IMR-90 (cell line): ENCODE results near the gene MTUS2. TPM values are rescaled to one million over a fixed set of nuclear protein-coding genes. Genes with fewer than 3 reads are reported as not detected.

ENCODE experiments used
- ATAC-seq: fragments of 200-7000 bp; cut with Tn5 transposase; 2 replicates; pipeline ENCODE4 v1.9.1; 2020; ENCODE audit warnings: low read depth, mild to moderate bottlenecking, moderate library complexity
- BruUV-seq: library from RNA; stranded (reverse); fragments of 400-500 nt; replicated peaks from 2 replicates; lab custom pipeline; 2021; lab: Mats Ljungman, UMichigan
- CTCF ChIA-PET: fragments of 300-600 bp; formaldehyde crosslinking; extraction: SDS; loops from one replicate; lab custom pipeline; 2021; ENCODE audit warnings: antibody characterized with exemption; lab: Yijun Ruan, JAX
- POLR2A ChIA-PET: fragments of 300-600 bp; sonication (Branson Sonifier 250); formaldehyde crosslinking; loops from one replicate; lab custom pipeline; 2022; ENCODE audit warnings: antibody characterized with exemption; ENCODE audit not compliant: unreplicated experiment; lab: Charles Lee
- DNase-seq: peaks from one replicate; pipeline ENCODE4 v3.0.0; 2013
- H2AFZ ChIP-seq: replicated peaks from 2 replicates; pipeline ENCODE3; 2013; ENCODE audit warnings: low read length, mild to moderate bottlenecking; ENCODE audit not compliant: poor library complexity
- H2AK5ac ChIP-seq: 2 replicates; pipeline ENCODE4 v1.6.1; 2013; ENCODE audit warnings: low read depth, low read length, inconsistent platforms
- H2AK9ac ChIP-seq: replicated peaks from 2 replicates; pipeline ENCODE3; 2013; ENCODE audit warnings: mild to moderate bottlenecking, low read depth, low read length, moderate library complexity; ENCODE audit not compliant: poor library complexity
- H2BK120ac ChIP-seq: 2 replicates; pipeline ENCODE4 v1.6.1; 2013; ENCODE audit warnings: low read depth, low read length, inconsistent platforms
- H2BK15ac ChIP-seq: 3 replicates; pipeline ENCODE4 v1.6.1; 2013; ENCODE audit warnings: low read depth, low read length, inconsistent platforms
- H2BK20ac ChIP-seq: 2 replicates; pipeline ENCODE4 v1.6.1; 2013; ENCODE audit warnings: low read depth, mild to moderate bottlenecking, inconsistent platforms, low read length, moderate library complexity
- H2BK5ac ChIP-seq: 2 replicates; pipeline ENCODE4 v1.6.1; 2013; ENCODE audit warnings: mild to moderate bottlenecking, low read depth, low read length, inconsistent platforms; ENCODE audit not compliant: poor library complexity, severe bottlenecking
- H3K14ac ChIP-seq: replicated peaks from 2 replicates; pipeline ENCODE4 v1.6.1; 2013; ENCODE audit warnings: low read depth, low read length, inconsistent platforms
- H3K18ac ChIP-seq: 2 replicates; pipeline ENCODE4 v1.6.1; 2013; ENCODE audit warnings: low read depth, low read length, control low read depth
- H3K23ac ChIP-seq: 2 replicates; pipeline ENCODE4 v1.6.1; 2013; ENCODE audit warnings: low read depth, low read length, inconsistent platforms
- H3K27ac ChIP-seq: 2 replicates; pipeline ENCODE4 v1.5.1; 2013; ENCODE audit warnings: mild to moderate bottlenecking, control low read depth, low read length; ENCODE audit not compliant: insufficient read depth
- H3K27me3 ChIP-seq: 2 replicates; pipeline ENCODE4 v1.6.1; 2013; ENCODE audit warnings: low read length; ENCODE audit not compliant: control insufficient read depth, insufficient read depth
- H3K36me3 ChIP-seq: 2 replicates; pipeline ENCODE4 v1.6.1; 2013; ENCODE audit warnings: low read length, mixed read lengths; ENCODE audit not compliant: control insufficient read depth, insufficient read depth
- H3K4ac ChIP-seq: 2 replicates; pipeline ENCODE4 v1.6.1; 2013; ENCODE audit warnings: low read depth, low read length, inconsistent platforms
- H3K4me1 ChIP-seq: 2 replicates; pipeline ENCODE4 v1.6.1; 2013; ENCODE audit warnings: low read length, mixed read lengths; ENCODE audit not compliant: control insufficient read depth, insufficient read depth
- H3K4me2 ChIP-seq: 2 replicates; pipeline ENCODE4 v1.6.1; 2013; ENCODE audit warnings: low read depth, mild to moderate bottlenecking, control low read depth, low read length, moderate library complexity
- H3K4me3 ChIP-seq: 2 replicates; pipeline ENCODE4 v1.5.1; 2013; ENCODE audit warnings: low read depth, mild to moderate bottlenecking, control low read depth, low read length, moderate library complexity; ENCODE audit not compliant: insufficient read depth
- H3K56ac ChIP-seq: 2 replicates; pipeline ENCODE4 v1.6.1; 2013; ENCODE audit warnings: low read length, inconsistent platforms; ENCODE audit not compliant: insufficient read depth; ENCODE audit errors: extremely low read depth
- H3K79me1 ChIP-seq, 2 experiments: 2 replicates each; pipeline ENCODE4 v1.6.1; 2013; ENCODE audit warnings: low read length in 2 of 2, inconsistent platforms in 1 of 2, low read depth in 1 of 2
- H3K9ac ChIP-seq: 2 replicates; pipeline ENCODE4 v1.6.1; 2013; ENCODE audit warnings: low read depth, low read length, control low read depth
- H3K9me1 ChIP-seq: 2 replicates; pipeline ENCODE4 v1.6.1; 2013; ENCODE audit warnings: low read length, inconsistent platforms; ENCODE audit not compliant: insufficient read depth
- H3K9me3 ChIP-seq: 2 replicates; pipeline ENCODE4 v1.6.1; 2013; ENCODE audit warnings: low read length; ENCODE audit not compliant: control insufficient read depth, insufficient read depth
- H4K20me1 ChIP-seq: 2 replicates; pipeline ENCODE4 v1.6.1; 2013; ENCODE audit warnings: low read length, inconsistent platforms; ENCODE audit not compliant: insufficient read depth
- H4K5ac ChIP-seq: 2 replicates; pipeline ENCODE4 v1.6.1; 2013; ENCODE audit warnings: mild to moderate bottlenecking, low read depth, low read length, control low read depth
- H4K8ac ChIP-seq, 2 experiments: 2 replicates each; pipeline ENCODE4 v1.6.1; 2013; ENCODE audit warnings: low read depth in 2 of 2, low read length in 2 of 2, control low read depth in 1 of 2, inconsistent platforms in 1 of 2
- H4K91ac ChIP-seq: 2 replicates; pipeline ENCODE4 v1.6.1; 2013; ENCODE audit warnings: low read depth, low read length, inconsistent platforms; ENCODE audit not compliant: insufficient read depth
- CEBPB ChIP-seq: IDR thresholded peaks from 2 replicates; pipeline ENCODE4 v1.6.1; 2012; ENCODE audit warnings: low read depth, low read length, improper control_type of control experiment
- RCOR1 ChIP-seq: IDR thresholded peaks from 2 replicates; pipeline ENCODE4 v1.6.1; 2012; ENCODE audit warnings: mild to moderate bottlenecking, low read length, improper control_type of control experiment; ENCODE audit not compliant: insufficient replicate concordance
- WGBS, 2 experiments: methylation state at CpG; one replicate each; pipeline versions ENCODE4 v1.1.5 to v1.1.7; 2013; ENCODE audit warnings: missing lambda C conversion rate in 2 of 2; ENCODE audit not compliant: insufficient read length in 1 of 2; ENCODE audit errors: extremely low coverage in 2 of 2; 5-methylcytosine and 5-hydroxymethylcytosine counted together
- dilution Hi-C: fragments of 300-500 bp; cut with HindIII; formaldehyde crosslinking; loops from one replicate; pipeline ENCODE4 v1.14.3; 2018; ENCODE audit warnings: low sequenced_read_pairs; ENCODE audit not compliant: unreplicated experiment
- in situ Hi-C: fragments of 300-500 bp; cut with MboI; formaldehyde crosslinking; loops from 3 replicates; pipeline ENCODE4 v1.14.3; 2019; ENCODE audit warnings: low sequenced_read_pairs, inconsistent platforms, mixed read lengths
- intact Hi-C: fragments of 100-400 bp; cut with micrococcal nuclease; formaldehyde crosslinking; loops from 2 replicates; pipeline ENCODE4 v1.10.0; 2022
- polyA plus RNA-seq, 3 experiments: library from polyadenylated mRNA; depleted of rRNA; stranded (reverse); fragments of >200 nt; gene quantifications; 2 replicates each; pipeline ENCODE4 v1.2.3, GENCODE V29; 2012; ENCODE audit warnings: low replicate concordance in 1 of 3
- total RNA-seq: library from RNA; depleted of rRNA; stranded (reverse); fragments of >200 nt; gene quantifications from 2 replicates; pipeline ENCODE4 v1.2.3, GENCODE V29; 2012

The MTUS2 gene
- total and polyA plus RNA-seq, 2 of the 4 experiments (the other 2 are of a cell fraction): under 0.01 to 0.02 TPM

GRCh38 chr13:29435125-29435911 is 615.2 kb downstream of the MTUS2 start:
- Histone ChIP-seq H4K91ac (no peak overlapping the region; the same call in 1 of the 2 replicates), H2AFZ (peak overlapping the region; percentile 83), H2BK15ac (no peak overlapping the region; the same call in 2 of the 3 replicates), H3K36me3 (no peaks in the 10 kb centered on the region), H3K9me3 (no peaks in the 10 kb centered on the region), H3K4me2 (peak overlapping the region; percentile 54), H4K5ac (no peak overlapping the region), H3K4me3 (no peak overlapping the region), H2BK5ac (peak overlapping the region; percentile 84), H3K79me1 (no peaks in the 10 kb centered on the region), H3K27me3 (peaks cover 2% of the 10 kb centered on the region; the same call in 1 of the 2 replicates), H3K9me1 (peaks cover 15% of the 10 kb centered on the region; the same call in 1 of the 2 replicates), H3K18ac (peak overlapping the region; percentile 47; the same call in 1 of the 2 replicates), H2BK120ac (peak overlapping the region; percentile 66; the same call in 1 of the 2 replicates), H3K27ac (peak overlapping the region; percentile 32), H4K20me1 (peaks cover 7% of the 10 kb centered on the region; the same call in 1 of the 2 replicates), H3K23ac (peak overlapping the region; percentile 32; the same call in 1 of the 2 replicates), H3K56ac (no peak overlapping the region), H2AK5ac (no peak overlapping the region), H3K14ac (0 out of 2 replicates have a peak overlapping the region, but pooled peaks have one; percentile 31), H3K4me1 (peaks cover 17% of the 10 kb centered on the region), H3K4ac (peak overlapping the region; percentile 41; the same call in 1 of the 2 replicates), H2AK9ac (peak overlapping the region; percentile 53), H4K8ac (peak overlapping the region in 1 of 2 experiments; percentile 28; a peak in 1 of 4 replicates), H2BK20ac (peak overlapping the region; percentile 16; the same call in 1 of the 2 replicates), H3K9ac (no peak overlapping the region)
- WGBS, 2 experiments: no CpG with 5 or more reads among the region's 6 CpGs
- POLR2A ChIA-PET: no interaction called here
- TF ChIP-seq RCOR1 (no peak), CEBPB (peak; percentile 80)
- no TSS peak for BruUV-seq
- CTCF ChIA-PET: no interaction called here
- in situ Hi-C loops (no loop called here), intact Hi-C loops (no loop called here), dilution Hi-C loops (no loop called here)
- DNase-seq: peak; percentile 91
- peak; percentile 77 for ATAC-seq
